H9 (cell line): Measurements from ENCODE around the gene ARFGEF3. TPM values are rescaled to one million over a fixed set of nuclear protein-coding genes. Genes with fewer than 3 reads are reported as not detected.

Source experiments
- DNase-seq: peaks from one replicate; pipeline ENCODE4 v3.0.0-alpha.2; 2017
- H2AFZ ChIP-seq: one replicate; pipeline ENCODE4 v1.6.1; 2013; ENCODE audit warnings: mild to moderate bottlenecking, low read length, control low read depth, moderate library complexity
- H2AK5ac ChIP-seq: 2 replicates; pipeline ENCODE4 v1.6.1; 2013; ENCODE audit warnings: low read length, control low read depth, mixed read lengths; ENCODE audit not compliant: insufficient read length
- H2BK120ac ChIP-seq: one replicate; pipeline ENCODE4 v1.6.1; 2013; ENCODE audit warnings: low read depth, mild to moderate bottlenecking, low read length, control low read depth, inconsistent platforms; ENCODE audit not compliant: poor library complexity, severe bottlenecking
- H2BK12ac ChIP-seq: 2 replicates; pipeline ENCODE4 v1.6.1; 2013; ENCODE audit warnings: low read length, control low read depth, mixed read lengths, low read depth; ENCODE audit not compliant: insufficient read length
- H2BK15ac ChIP-seq: 2 replicates; pipeline ENCODE4 v1.6.1; 2013; ENCODE audit warnings: low read depth, low read length, control low read depth
- H2BK20ac ChIP-seq: one replicate; pipeline ENCODE4 v1.6.1; 2013; ENCODE audit warnings: low read depth, mild to moderate bottlenecking, low read length, control low read depth, inconsistent platforms; ENCODE audit not compliant: poor library complexity, severe bottlenecking
- H2BK5ac ChIP-seq: 2 replicates; pipeline ENCODE4 v1.6.1; 2013; ENCODE audit warnings: low read length, control low read depth, mixed read lengths; ENCODE audit not compliant: insufficient read length
- H3K14ac ChIP-seq: 2 replicates; pipeline ENCODE4 v1.6.1; 2013; ENCODE audit warnings: low read length, control low read depth; ENCODE audit not compliant: insufficient read depth
- H3K18ac ChIP-seq: 2 replicates; pipeline ENCODE4 v1.6.1; 2013; ENCODE audit warnings: low read depth, mild to moderate bottlenecking, mixed read lengths, low read length, control low read depth; ENCODE audit not compliant: insufficient read length
- H3K23ac ChIP-seq: 2 replicates; pipeline ENCODE4 v1.6.1; 2013; ENCODE audit warnings: low read length, control low read depth, mixed read lengths, low read depth; ENCODE audit not compliant: insufficient read length
- H3K23me2 ChIP-seq: 2 replicates; pipeline ENCODE4 v1.6.1; 2013; ENCODE audit warnings: low read depth, mild to moderate bottlenecking, mixed read lengths, low read length, control low read depth; ENCODE audit not compliant: insufficient read length, poor library complexity, severe bottlenecking
- H3K27ac ChIP-seq: 2 replicates; pipeline ENCODE4 v1.5.1; 2013; ENCODE audit warnings: low read length, control low read depth, mixed read lengths, low read depth; ENCODE audit not compliant: insufficient read length
- H3K27me3 ChIP-seq: 2 replicates; pipeline ENCODE4 v1.6.1; 2013; ENCODE audit warnings: low read length, control low read depth, inconsistent platforms; ENCODE audit not compliant: insufficient read depth
- H3K4ac ChIP-seq: 2 replicates; pipeline ENCODE4 v1.6.1; 2013; ENCODE audit warnings: low read depth, mild to moderate bottlenecking, control low read depth, inconsistent platforms, low read length, moderate library complexity
- H3K4me1 ChIP-seq: 2 replicates; pipeline ENCODE4 v1.6.1; 2013; ENCODE audit warnings: low read length, control low read depth, inconsistent platforms; ENCODE audit not compliant: insufficient read depth
- H3K4me2 ChIP-seq: 2 replicates; pipeline ENCODE4 v1.6.1; 2013; ENCODE audit warnings: low read length, control low read depth, mixed read lengths; ENCODE audit not compliant: insufficient read length, insufficient read depth
- H3K56ac ChIP-seq: 2 replicates; pipeline ENCODE4 v1.6.1; 2013; ENCODE audit warnings: low read depth, mild to moderate bottlenecking, mixed read lengths, low read length, control low read depth; ENCODE audit not compliant: insufficient read length
- H3K79me1 ChIP-seq: 2 replicates; pipeline ENCODE4 v1.6.1; 2013; ENCODE audit warnings: low read depth, mild to moderate bottlenecking, moderate library complexity, low read length, control low read depth, inconsistent platforms; ENCODE audit not compliant: insufficient read depth, poor library complexity, severe bottlenecking
- H3K79me2 ChIP-seq: 2 replicates; pipeline ENCODE4 v1.6.1; 2013; ENCODE audit warnings: low read length, control low read depth, inconsistent platforms; ENCODE audit not compliant: insufficient read depth
- H3K9ac ChIP-seq: 2 replicates; pipeline ENCODE4 v1.6.1; 2013; ENCODE audit warnings: low read length, control low read depth, mixed read lengths; ENCODE audit not compliant: insufficient read length; ENCODE audit errors: extremely low read depth
- H3K9me3 ChIP-seq: one replicate; pipeline ENCODE4 v1.6.1; 2013; ENCODE audit warnings: low read depth, low read length, inconsistent platforms; ENCODE audit not compliant: control insufficient read depth
- H3T11ph ChIP-seq: one replicate; pipeline ENCODE4 v1.6.1; 2013; ENCODE audit warnings: mild to moderate bottlenecking, low read length, control low read depth, inconsistent platforms
- H4K20me1 ChIP-seq: one replicate; pipeline ENCODE4 v1.6.1; 2013; ENCODE audit not compliant: control insufficient read depth, insufficient read length, insufficient read depth
- H4K5ac ChIP-seq: 2 replicates; pipeline ENCODE4 v1.6.1; 2013; ENCODE audit warnings: low read depth, mild to moderate bottlenecking, mixed read lengths, low read length, control low read depth; ENCODE audit not compliant: insufficient read length
- H4K8ac ChIP-seq: replicated peaks from 2 replicates; pipeline ENCODE4 v1.6.1; 2013; ENCODE audit warnings: low read length, control low read depth, mixed read lengths, low read depth; ENCODE audit not compliant: insufficient read length
- H4K91ac ChIP-seq: 2 replicates; pipeline ENCODE4 v1.6.1; 2013; ENCODE audit warnings: low read depth, mild to moderate bottlenecking, moderate library complexity, mixed read lengths, low read length, control low read depth; ENCODE audit not compliant: insufficient read length
- H3K27ac Mint-ChIP-seq, 3 experiments: 2 replicates in 2 of 3; 3 replicates in 1 of 3; pipeline ENCODE4 v1.8.0; 2020 to 2021; ENCODE audit warnings: mixed read lengths in 3 of 3, mild to moderate bottlenecking in 1 of 3, moderate library complexity in 1 of 3
- H3K27me3 Mint-ChIP-seq: 2 replicates; pipeline ENCODE4 v1.8.0; 2021; ENCODE audit warnings: low read depth, mild to moderate bottlenecking, moderate library complexity, mixed read lengths
- H3K36me3 Mint-ChIP-seq, 3 experiments: 2 replicates in 2 of 3; 3 replicates in 1 of 3; pipeline ENCODE4 v1.8.0; 2020 to 2021; ENCODE audit warnings: low read depth in 3 of 3, mixed read lengths in 3 of 3; ENCODE audit not compliant: insufficient read depth in 1 of 3
- H3K4me1 Mint-ChIP-seq, 2 experiments: 2 replicates each; pipeline ENCODE4 v1.8.0; 2020; ENCODE audit warnings: mixed read lengths in 2 of 2
- H3K4me3 Mint-ChIP-seq, 2 experiments: 2 replicates in 1 of 2; 3 replicates in 1 of 2; pipeline ENCODE4 v1.8.0; 2020 to 2021; ENCODE audit warnings: mild to moderate bottlenecking in 2 of 2, mixed read lengths in 2 of 2, moderate library complexity in 1 of 2
- H3K9me3 Mint-ChIP-seq, 2 experiments: 2 replicates in 1 of 2; 3 replicates in 1 of 2; pipeline ENCODE4 v1.8.0; 2020; ENCODE audit warnings: mild to moderate bottlenecking in 2 of 2, mixed read lengths in 2 of 2, moderate library complexity in 1 of 2
- WGBS: extraction: QIAGEN DNeasy Blood & Tissue Kit; methylation state at CpG from one replicate; pipeline ENCODE4 v1.1.7; 2013; ENCODE audit warnings: missing lambda C conversion rate, low lambda C conversion rate, mixed read lengths; ENCODE audit not compliant: insufficient read length; ENCODE audit errors: extremely low coverage; 5-methylcytosine and 5-hydroxymethylcytosine counted together
- total RNA-seq: library from RNA; stranded (reverse); gene quantifications from 2 replicates; pipeline ENCODE4 v1.2.1, GENCODE V29; 2021
- TF ChIP-seq, protein P1 (sequence below): fragments of 200-600 bp; sonication (generic); conservative IDR thresholded peaks from 3 replicates; pipeline ENCODE4 v1.8.0; 2021; ENCODE audit warnings: antibody characterized with exemption, mild to moderate bottlenecking

The ARFGEF3 gene
- total RNA-seq, 1 experiment from 2014 or later, result 13.7 TPM

DNA sequence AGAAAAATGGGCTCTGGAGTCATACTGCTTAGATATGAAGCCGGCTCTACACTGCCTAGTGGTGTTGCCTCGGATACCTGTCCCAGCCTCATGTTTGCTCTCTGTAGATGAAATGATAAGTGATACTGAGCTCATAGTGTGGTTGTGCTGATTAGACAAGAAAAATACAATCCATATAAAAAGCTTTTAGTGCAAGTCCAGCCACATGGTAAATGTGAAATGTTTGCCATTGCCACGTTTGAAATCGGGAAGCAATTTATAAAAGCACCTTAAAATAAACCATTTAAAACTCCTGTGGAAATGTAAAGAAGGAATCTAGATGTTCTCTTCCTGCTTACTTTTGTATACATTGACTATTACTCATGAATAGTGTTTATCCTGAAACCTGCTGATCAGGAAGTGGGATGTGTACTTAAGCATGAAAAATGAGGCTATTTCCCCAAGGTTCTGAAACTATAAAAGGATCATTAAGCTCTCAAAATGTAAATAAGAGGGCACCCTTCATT is 69.7 kb downstream of the ARFGEF3 start:
- DNase-seq, result no peak
- Histone ChIP-seq H2BK12ac (no peak overlapping the region), H4K91ac (no peak overlapping the region), H3T11ph (no peak overlapping the region), H3K9me3 (no peaks in the 10 kb centered on the region), H2AK5ac (no peak overlapping the region), H2BK5ac (no peak overlapping the region), H3K18ac (no peak overlapping the region), H3K79me1 (no peaks in the 10 kb centered on the region), H2BK120ac (no peak overlapping the region), H3K79me2 (no peaks in the 10 kb centered on the region), H4K8ac (no peak overlapping the region), H3K56ac (no peak overlapping the region), H3K9ac (no peak overlapping the region), H4K5ac (no peak overlapping the region), H3K23ac (no peak overlapping the region), H3K4me1 (no peaks in the 10 kb centered on the region), H3K4ac (no peak overlapping the region), H4K20me1 (no peaks in the 10 kb centered on the region), H2AFZ (no peak overlapping the region), H3K23me2 (no peaks in the 10 kb centered on the region), H3K27ac (no peak overlapping the region), H3K4me2 (no peak overlapping the region), H2BK20ac (no peak overlapping the region), H3K27me3 (no peaks in the 10 kb centered on the region; the same call in 1 of the 2 replicates), H3K14ac (no peak overlapping the region), H2BK15ac (no peak overlapping the region)
- H3K4me3 Mint-ChIP-seq, result no peak overlapping the region
- no peaks in the 10 kb centered on the region for H3K36me3 Mint-ChIP-seq
- WGBS, result no CpG with 5 or more reads among the region's 4 CpGs
- TF ChIP-seq, protein P1, sequence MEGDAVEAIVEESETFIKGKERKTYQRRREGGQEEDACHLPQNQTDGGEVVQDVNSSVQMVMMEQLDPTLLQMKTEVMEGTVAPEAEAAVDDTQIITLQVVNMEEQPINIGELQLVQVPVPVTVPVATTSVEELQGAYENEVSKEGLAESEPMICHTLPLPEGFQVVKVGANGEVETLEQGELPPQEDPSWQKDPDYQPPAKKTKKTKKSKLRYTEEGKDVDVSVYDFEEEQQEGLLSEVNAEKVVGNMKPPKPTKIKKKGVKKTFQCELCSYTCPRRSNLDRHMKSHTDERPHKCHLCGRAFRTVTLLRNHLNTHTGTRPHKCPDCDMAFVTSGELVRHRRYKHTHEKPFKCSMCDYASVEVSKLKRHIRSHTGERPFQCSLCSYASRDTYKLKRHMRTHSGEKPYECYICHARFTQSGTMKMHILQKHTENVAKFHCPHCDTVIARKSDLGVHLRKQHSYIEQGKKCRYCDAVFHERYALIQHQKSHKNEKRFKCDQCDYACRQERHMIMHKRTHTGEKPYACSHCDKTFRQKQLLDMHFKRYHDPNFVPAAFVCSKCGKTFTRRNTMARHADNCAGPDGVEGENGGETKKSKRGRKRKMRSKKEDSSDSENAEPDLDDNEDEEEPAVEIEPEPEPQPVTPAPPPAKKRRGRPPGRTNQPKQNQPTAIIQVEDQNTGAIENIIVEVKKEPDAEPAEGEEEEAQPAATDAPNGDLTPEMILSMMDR, result no peak
- H3K4me1 Mint-ChIP-seq, result peaks cover 16 to 21% of the 10 kb centered on the region in 2 experiments
- H3K27ac Mint-ChIP-seq, result no peak overlapping the region
- no peaks in the 10 kb centered on the region for H3K27me3 Mint-ChIP-seq
- no peaks in the 10 kb centered on the region for H3K9me3 Mint-ChIP-seq
